ENCODE measurements around the gene TM9SF1. TPM values are rescaled to one million over a fixed set of nuclear protein-coding genes. Genes with fewer than 3 reads are reported as not detected.

The TM9SF1 gene
- total and polyA plus RNA-seq, 2 of the 13 experiments (the other 11 are each of a cell fraction or from before 2014, with no cell fraction given): 83.2 to 110 TPM

DNA sequence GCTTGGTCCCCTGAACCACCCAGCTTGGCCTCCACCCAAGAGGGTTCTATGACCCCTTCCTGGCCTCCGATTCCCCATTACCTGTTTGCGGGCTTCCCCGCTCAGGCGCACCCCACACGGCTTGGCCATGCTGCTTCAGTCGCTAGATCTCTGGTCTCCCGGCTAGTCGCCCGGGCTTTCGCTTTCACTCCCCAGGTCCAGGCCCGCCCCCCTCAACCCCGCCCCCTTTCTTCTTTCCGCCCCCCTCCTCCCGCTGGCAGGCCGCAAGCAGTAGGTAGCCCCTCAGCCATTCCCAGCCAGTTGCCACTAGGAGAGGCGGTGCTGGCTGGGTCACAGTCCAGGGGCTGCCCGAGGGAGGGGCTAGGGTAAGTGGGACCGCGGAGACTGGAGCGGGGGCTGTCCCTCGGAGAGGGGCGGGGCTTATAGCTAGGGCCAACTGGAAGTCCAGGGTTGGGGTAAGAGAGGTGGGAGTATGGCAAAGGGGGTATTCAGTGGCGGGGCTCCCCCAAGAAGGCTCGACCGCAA lies 48.7 kb downstream of the TM9SF1 start, which contains the start of gene PSME2 (continued):
- TF ChIP-seq MYNN (CRISPR knock-in tag; IDR thresholded peaks at IDR 0.05; ENCODE audit: low read depth) (no peak), ZNF326 (CRISPR knock-in tag; IDR thresholded peaks at IDR 0.05; ENCODE audit: borderline replicate concordance) (0 out of 2 replicates have a peak, but pooled peaks have one; percentile 55), ZKSCAN5 (CRISPR knock-in tag; IDR thresholded peaks at IDR 0.05) (peak; percentile 66; the same call in 1 of the 2 replicates), ZNF317 (CRISPR knock-in tag; IDR thresholded peaks at IDR 0.05) (no peak; the same call in 1 of the 2 replicates), KDM1A (CRISPR knock-in tag; IDR thresholded peaks at IDR 0.05) (no peak), TOE1 (CRISPR knock-in tag; IDR thresholded peaks at IDR 0.05) (peak; percentile 49; the same call in 1 of the 2 replicates), NPAS2 (CRISPR knock-in tag; IDR thresholded peaks at IDR 0.05; ENCODE audit: borderline replicate concordance) (no peak), CAMTA2 (CRISPR knock-in tag; IDR thresholded peaks at IDR 0.05; ENCODE audit: borderline replicate concordance) (peak; percentile 10; the same call in 1 of the 2 replicates), ELF4 (CRISPR knock-in tag; IDR thresholded peaks at IDR 0.05; ENCODE audit: borderline replicate concordance) (no peak), ZNF766 (CRISPR knock-in tag; IDR thresholded peaks at IDR 0.05; ENCODE audit: borderline replicate concordance) (no peak), CENPX (CRISPR knock-in tag; IDR thresholded peaks at IDR 0.05) (no peak), SRSF1 (optimal IDR thresholded peaks at IDR 0.05; ENCODE audit: low read depth, low read length) (peak; percentile 98), HNRNPH1 (optimal IDR thresholded peaks at IDR 0.05; ENCODE audit: low read depth, low read length) (no peak), ZNF17 (CRISPR knock-in tag; IDR thresholded peaks at IDR 0.05) (no peak), SMARCC2 (IDR thresholded peaks at IDR 0.05) (no peak)
- TF ChIP-seq, protein P1, sequence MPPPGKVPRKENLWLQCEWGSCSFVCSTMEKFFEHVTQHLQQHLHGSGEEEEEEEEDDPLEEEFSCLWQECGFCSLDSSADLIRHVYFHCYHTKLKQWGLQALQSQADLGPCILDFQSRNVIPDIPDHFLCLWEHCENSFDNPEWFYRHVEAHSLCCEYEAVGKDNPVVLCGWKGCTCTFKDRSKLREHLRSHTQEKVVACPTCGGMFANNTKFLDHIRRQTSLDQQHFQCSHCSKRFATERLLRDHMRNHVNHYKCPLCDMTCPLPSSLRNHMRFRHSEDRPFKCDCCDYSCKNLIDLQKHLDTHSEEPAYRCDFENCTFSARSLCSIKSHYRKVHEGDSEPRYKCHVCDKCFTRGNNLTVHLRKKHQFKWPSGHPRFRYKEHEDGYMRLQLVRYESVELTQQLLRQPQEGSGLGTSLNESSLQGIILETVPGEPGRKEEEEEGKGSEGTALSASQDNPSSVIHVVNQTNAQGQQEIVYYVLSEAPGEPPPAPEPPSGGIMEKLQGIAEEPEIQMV (CRISPR knock-in tag; IDR thresholded peaks at IDR 0.05; ENCODE audit: low read depth): no peak
- TF ChIP-seq, protein P2, sequence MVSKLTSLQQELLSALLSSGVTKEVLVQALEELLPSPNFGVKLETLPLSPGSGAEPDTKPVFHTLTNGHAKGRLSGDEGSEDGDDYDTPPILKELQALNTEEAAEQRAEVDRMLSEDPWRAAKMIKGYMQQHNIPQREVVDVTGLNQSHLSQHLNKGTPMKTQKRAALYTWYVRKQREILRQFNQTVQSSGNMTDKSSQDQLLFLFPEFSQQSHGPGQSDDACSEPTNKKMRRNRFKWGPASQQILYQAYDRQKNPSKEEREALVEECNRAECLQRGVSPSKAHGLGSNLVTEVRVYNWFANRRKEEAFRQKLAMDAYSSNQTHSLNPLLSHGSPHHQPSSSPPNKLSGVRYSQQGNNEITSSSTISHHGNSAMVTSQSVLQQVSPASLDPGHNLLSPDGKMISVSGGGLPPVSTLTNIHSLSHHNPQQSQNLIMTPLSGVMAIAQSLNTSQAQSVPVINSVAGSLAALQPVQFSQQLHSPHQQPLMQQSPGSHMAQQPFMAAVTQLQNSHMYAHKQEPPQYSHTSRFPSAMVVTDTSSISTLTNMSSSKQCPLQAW (CRISPR knock-in tag; IDR thresholded peaks at IDR 0.05): no peak
- TF ChIP-seq, protein P3, sequence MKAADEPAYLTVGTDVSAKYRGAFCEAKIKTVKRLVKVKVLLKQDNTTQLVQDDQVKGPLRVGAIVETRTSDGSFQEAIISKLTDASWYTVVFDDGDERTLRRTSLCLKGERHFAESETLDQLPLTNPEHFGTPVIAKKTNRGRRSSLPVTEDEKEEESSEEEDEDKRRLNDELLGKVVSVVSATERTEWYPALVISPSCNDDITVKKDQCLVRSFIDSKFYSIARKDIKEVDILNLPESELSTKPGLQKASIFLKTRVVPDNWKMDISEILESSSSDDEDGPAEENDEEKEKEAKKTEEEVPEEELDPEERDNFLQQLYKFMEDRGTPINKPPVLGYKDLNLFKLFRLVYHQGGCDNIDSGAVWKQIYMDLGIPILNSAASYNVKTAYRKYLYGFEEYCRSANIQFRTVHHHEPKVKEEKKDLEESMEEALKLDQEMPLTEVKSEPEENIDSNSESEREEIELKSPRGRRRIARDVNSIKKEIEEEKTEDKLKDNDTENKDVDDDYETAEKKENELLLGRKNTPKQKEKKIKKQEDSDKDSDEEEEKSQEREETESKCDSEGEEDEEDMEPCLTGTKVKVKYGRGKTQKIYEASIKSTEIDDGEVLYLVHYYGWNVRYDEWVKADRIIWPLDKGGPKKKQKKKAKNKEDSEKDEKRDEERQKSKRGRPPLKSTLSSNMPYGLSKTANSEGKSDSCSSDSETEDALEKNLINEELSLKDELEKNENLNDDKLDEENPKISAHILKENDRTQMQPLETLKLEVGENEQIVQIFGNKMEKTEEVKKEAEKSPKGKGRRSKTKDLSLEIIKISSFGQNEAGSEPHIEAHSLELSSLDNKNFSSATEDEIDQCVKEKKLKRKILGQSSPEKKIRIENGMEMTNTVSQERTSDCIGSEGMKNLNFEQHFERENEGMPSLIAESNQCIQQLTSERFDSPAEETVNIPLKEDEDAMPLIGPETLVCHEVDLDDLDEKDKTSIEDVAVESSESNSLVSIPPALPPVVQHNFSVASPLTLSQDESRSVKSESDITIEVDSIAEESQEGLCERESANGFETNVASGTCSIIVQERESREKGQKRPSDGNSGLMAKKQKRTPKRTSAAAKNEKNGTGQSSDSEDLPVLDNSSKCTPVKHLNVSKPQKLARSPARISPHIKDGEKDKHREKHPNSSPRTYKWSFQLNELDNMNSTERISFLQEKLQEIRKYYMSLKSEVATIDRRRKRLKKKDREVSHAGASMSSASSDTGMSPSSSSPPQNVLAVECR (CRISPR knock-in tag; IDR thresholded peaks at IDR 0.05; ENCODE audit: borderline replicate concordance): no peak
- TF ChIP-seq, protein P4, sequence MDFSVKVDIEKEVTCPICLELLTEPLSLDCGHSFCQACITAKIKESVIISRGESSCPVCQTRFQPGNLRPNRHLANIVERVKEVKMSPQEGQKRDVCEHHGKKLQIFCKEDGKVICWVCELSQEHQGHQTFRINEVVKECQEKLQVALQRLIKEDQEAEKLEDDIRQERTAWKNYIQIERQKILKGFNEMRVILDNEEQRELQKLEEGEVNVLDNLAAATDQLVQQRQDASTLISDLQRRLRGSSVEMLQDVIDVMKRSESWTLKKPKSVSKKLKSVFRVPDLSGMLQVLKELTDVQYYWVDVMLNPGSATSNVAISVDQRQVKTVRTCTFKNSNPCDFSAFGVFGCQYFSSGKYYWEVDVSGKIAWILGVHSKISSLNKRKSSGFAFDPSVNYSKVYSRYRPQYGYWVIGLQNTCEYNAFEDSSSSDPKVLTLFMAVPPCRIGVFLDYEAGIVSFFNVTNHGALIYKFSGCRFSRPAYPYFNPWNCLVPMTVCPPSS (IDR thresholded peaks at IDR 0.05): no peak
- TF ChIP-seq, protein P5, sequence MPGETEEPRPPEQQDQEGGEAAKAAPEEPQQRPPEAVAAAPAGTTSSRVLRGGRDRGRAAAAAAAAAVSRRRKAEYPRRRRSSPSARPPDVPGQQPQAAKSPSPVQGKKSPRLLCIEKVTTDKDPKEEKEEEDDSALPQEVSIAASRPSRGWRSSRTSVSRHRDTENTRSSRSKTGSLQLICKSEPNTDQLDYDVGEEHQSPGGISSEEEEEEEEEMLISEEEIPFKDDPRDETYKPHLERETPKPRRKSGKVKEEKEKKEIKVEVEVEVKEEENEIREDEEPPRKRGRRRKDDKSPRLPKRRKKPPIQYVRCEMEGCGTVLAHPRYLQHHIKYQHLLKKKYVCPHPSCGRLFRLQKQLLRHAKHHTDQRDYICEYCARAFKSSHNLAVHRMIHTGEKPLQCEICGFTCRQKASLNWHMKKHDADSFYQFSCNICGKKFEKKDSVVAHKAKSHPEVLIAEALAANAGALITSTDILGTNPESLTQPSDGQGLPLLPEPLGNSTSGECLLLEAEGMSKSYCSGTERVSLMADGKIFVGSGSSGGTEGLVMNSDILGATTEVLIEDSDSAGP (CRISPR knock-in tag; IDR thresholded peaks at IDR 0.05; ENCODE audit: borderline replicate concordance): no peak
